OCI-LY7 (cell line): ENCODE data around the gene UNC5A. TPM values are rescaled to one million over a fixed set of nuclear protein-coding genes. Genes with fewer than 3 reads are reported as not detected.

Experiments used
- BruUV-seq: library from RNA; stranded (reverse); fragments of 400-500 nt; replicated peaks from 2 replicates; lab custom pipeline; 2021; lab: Mats Ljungman, UMichigan
- CTCF ChIA-PET: fragments of 300-600 bp; sonication (Branson Sonifier 250); formaldehyde crosslinking; loops from one replicate; lab custom pipeline; 2022; ENCODE audit warnings: antibody characterized with exemption; ENCODE audit not compliant: unreplicated experiment; lab: Charles Lee
- POLR2A ChIA-PET: fragments of 300-600 bp; sonication (Branson Sonifier 250); formaldehyde crosslinking; loops from one replicate; lab custom pipeline; 2022; ENCODE audit warnings: antibody characterized with exemption; lab: Charles Lee
- DNase-seq: peaks from one replicate; pipeline ENCODE4 v3.0.0-alpha.2; 2015; ENCODE audit warnings: low spot score
- H2AFZ ChIP-seq: fragments of 200-600 bp; sonication (generic), shearing (Covaris generic); 2 replicates; pipeline ENCODE4 v1.6.1; 2014; ENCODE audit warnings: mild to moderate bottlenecking, antibody characterized with exemption, low read length, moderate library complexity
- H3K27ac ChIP-seq: fragments of 200-600 bp; sonication (generic); 2 replicates; pipeline ENCODE4 v1.5.1; 2014; ENCODE audit warnings: mixed run types, low read depth, mild to moderate bottlenecking, moderate library complexity, low read length, inconsistent platforms; ENCODE audit not compliant: poor library complexity, severe bottlenecking
- H3K36me3 ChIP-seq: fragments of 200-600 bp; sonication (generic); 2 replicates; pipeline ENCODE4 v1.6.1; 2014; ENCODE audit warnings: mild to moderate bottlenecking, antibody characterized with exemption, low read length, moderate library complexity, mixed read lengths; ENCODE audit not compliant: insufficient read depth
- H3K4me1 ChIP-seq: fragments of 200-600 bp; sonication (generic); 2 replicates; pipeline ENCODE4 v1.5.1; 2014; ENCODE audit warnings: mild to moderate bottlenecking, low read length; ENCODE audit not compliant: insufficient read depth, poor library complexity, severe bottlenecking
- H3K4me2 ChIP-seq: fragments of 200-600 bp; sonication (generic); 2 replicates; pipeline ENCODE4 v1.6.1; 2014; ENCODE audit warnings: mild to moderate bottlenecking, low read length
- H3K4me3 ChIP-seq: fragments of 200-600 bp; sonication (generic); 2 replicates; pipeline ENCODE4 v1.5.1; 2014; ENCODE audit warnings: mild to moderate bottlenecking, low read depth, low read length; ENCODE audit not compliant: poor library complexity, severe bottlenecking
- H3K79me2 ChIP-seq: fragments of 200-600 bp; sonication (generic); 2 replicates; pipeline ENCODE4 v1.6.1; 2016; ENCODE audit warnings: low read depth, mild to moderate bottlenecking, low read length, moderate library complexity, mixed read lengths; ENCODE audit not compliant: insufficient read depth
- H3K9me2 ChIP-seq: fragments of 200-600 bp; sonication (generic); 2 replicates; pipeline ENCODE4 v1.6.1; 2016; ENCODE audit warnings: mild to moderate bottlenecking, low read length, mixed read lengths; ENCODE audit not compliant: insufficient read depth
- H3K9me3 ChIP-seq: fragments of 200-600 bp; sonication (generic); 2 replicates; pipeline ENCODE4 v1.6.1; 2014; ENCODE audit warnings: mild to moderate bottlenecking, mixed run types, low read length, mixed read lengths
- H4K20me1 ChIP-seq: fragments of 200-600 bp; sonication (generic); 2 replicates; pipeline ENCODE4 v1.6.1; 2014; ENCODE audit warnings: mild to moderate bottlenecking, antibody characterized with exemption, low read length, moderate library complexity, mixed read lengths; ENCODE audit not compliant: insufficient read depth
- EZH2phosphoT487 ChIP-seq: fragments of 200-600 bp; sonication (generic); IDR thresholded peaks from 2 replicates; pipeline ENCODE4 v1.6.1; 2018; ENCODE audit warnings: low read depth, borderline replicate concordance, mild to moderate bottlenecking, mixed run types, antibody characterized with exemption, low read length, moderate library complexity, mixed read lengths
- intact Hi-C: fragments of 100-400 bp; cut with micrococcal nuclease; formaldehyde crosslinking; loops from one replicate; pipeline ENCODE4 v1.10.0; 2022; ENCODE audit not compliant: unreplicated experiment
- total RNA-seq, 2 experiments: library from RNA; depleted of rRNA in 1 of 2; stranded (reverse); fragments of >200 nt in 1 of 2; shearing (Covaris generic) in 1 of 2; gene quantifications; 2 replicates each; pipeline ENCODE4 v1.2.3, GENCODE V29; 2014 to 2022
- TF ChIP-seq, protein P1 (sequence below): fragments of 200-600 bp; sonication (generic); conservative IDR thresholded peaks from 2 replicates; pipeline ENCODE4 v1.5.1; 2014; ENCODE audit warnings: mild to moderate bottlenecking, antibody characterized with exemption, low read length, moderate library complexity, mixed read lengths

The UNC5A gene
- total RNA-seq, 2 experiments from 2014 or later = not detected

DNA sequence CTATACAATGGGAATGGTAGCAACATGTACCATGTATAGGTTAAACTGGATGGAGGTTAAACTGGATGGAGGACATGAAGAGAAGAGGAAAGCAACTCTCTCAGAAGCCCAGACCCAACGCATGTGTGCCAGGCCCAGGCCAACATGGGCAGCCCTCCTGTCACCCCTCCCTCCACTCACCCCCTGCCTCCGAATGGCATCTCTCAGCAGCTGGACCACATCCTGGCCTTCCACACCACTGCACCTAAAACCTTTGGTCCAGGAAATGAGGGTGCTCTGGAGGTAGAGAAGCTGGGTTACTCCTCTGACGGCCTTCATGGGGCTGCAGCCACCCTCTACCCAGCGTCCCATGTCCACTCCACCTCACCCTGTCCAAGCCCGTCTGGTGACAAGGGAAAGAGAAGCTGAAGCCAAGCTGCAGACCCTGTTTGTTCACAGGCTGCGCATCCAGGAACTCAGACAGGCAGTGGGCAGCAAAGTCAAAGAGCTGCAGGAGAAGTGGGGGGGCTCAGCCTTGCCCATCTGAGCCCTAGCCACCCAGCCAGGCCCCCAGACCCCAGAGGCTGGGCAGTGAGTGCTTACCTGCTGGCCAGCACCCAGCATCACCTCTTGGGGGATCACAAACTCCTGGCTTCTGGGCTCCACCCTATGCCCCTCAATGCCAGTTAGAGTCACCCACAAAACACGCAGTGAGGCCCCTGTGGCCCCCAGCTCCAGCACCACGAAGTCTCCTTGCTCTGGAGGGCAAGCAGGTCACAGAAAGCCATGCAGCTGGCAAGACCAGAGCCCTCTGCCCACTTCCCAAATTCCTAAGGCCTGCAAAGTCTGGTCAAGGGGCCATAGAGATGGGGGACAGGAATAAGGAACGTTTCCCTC, 80.3 kb downstream of the UNC5A start:
- intact Hi-C loops = no loop called here
- H3K4me3 ChIP-seq = no peak overlapping the region
- H3K36me3 ChIP-seq = no peaks in the 10 kb centered on the region
- ChIA-PET POLR2A (interaction anchor here (0.5 kb wide), 1 partner anchor 69 kb away, joined by 3 read pairs; no protein-coding TSS in a partner anchor), CTCF (no interaction called here)
- H3K4me2 ChIP-seq = no peak overlapping the region
- no peaks in the 10 kb centered on the region for H4K20me1 ChIP-seq
- H3K9me3 ChIP-seq = no peaks in the 10 kb centered on the region
- H3K27ac ChIP-seq = no peak overlapping the region
- no peaks in the 10 kb centered on the region for H3K79me2 ChIP-seq
- no peak for TF ChIP-seq EZH2phosphoT487
- TF ChIP-seq, protein P1, sequence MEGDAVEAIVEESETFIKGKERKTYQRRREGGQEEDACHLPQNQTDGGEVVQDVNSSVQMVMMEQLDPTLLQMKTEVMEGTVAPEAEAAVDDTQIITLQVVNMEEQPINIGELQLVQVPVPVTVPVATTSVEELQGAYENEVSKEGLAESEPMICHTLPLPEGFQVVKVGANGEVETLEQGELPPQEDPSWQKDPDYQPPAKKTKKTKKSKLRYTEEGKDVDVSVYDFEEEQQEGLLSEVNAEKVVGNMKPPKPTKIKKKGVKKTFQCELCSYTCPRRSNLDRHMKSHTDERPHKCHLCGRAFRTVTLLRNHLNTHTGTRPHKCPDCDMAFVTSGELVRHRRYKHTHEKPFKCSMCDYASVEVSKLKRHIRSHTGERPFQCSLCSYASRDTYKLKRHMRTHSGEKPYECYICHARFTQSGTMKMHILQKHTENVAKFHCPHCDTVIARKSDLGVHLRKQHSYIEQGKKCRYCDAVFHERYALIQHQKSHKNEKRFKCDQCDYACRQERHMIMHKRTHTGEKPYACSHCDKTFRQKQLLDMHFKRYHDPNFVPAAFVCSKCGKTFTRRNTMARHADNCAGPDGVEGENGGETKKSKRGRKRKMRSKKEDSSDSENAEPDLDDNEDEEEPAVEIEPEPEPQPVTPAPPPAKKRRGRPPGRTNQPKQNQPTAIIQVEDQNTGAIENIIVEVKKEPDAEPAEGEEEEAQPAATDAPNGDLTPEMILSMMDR = no peak
- H2AFZ ChIP-seq = no peak overlapping the region
- no peaks in the 10 kb centered on the region for H3K4me1 ChIP-seq
- DNase-seq = no peak
- no TSS peak for BruUV-seq
- H3K9me2 ChIP-seq = no peaks in the 10 kb centered on the region

DNA sequence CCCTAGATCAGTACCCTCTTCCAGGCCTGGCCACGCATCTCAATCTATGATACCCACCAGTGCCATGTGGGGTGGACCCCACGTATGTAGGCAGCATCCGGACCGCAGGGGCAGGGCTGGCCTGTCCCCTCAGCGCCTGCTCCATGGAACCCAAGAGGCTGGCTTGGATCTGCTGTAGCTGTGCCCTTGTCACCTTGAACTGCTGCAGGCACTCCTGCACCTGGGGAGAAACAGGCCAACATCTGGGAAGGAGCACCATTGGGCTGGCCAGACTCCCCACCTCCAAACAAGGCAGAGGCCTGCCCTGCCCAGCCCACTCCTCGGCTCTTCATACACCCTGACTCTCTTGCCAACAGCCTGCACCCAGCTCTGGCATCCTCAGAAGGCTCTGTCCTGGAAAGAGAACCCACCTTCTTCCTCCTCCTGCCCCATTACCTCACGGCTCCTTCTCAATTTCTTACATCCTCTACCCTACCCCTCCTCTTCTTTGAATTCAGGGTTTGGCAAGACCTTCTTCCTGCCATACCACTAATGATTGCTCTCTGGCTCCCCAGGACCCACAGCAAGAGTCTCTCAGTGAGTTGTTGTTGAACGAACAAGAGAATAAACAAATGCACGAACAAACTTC, 81.1 kb downstream of the UNC5A start:
- no peaks in the 10 kb centered on the region for H3K9me3 ChIP-seq
- no peaks in the 10 kb centered on the region for H3K4me1 ChIP-seq
- H3K36me3 ChIP-seq = no peaks in the 10 kb centered on the region
- no peak for DNase-seq
- no TSS peak for BruUV-seq
- H2AFZ ChIP-seq = no peak overlapping the region
- ChIA-PET POLR2A (no interaction called here), CTCF (no interaction called here)
- no peak overlapping the region for H3K27ac ChIP-seq
- H3K4me2 ChIP-seq = no peak overlapping the region
- no peaks in the 10 kb centered on the region for H3K9me2 ChIP-seq
- intact Hi-C loops = no loop called here
- TF ChIP-seq, protein P1 = no peak
- no peak for TF ChIP-seq EZH2phosphoT487
- H4K20me1 ChIP-seq = no peaks in the 10 kb centered on the region
- H3K4me3 ChIP-seq = no peak overlapping the region
- no peaks in the 10 kb centered on the region for H3K79me2 ChIP-seq
